HG03432 (cell line): ENCODE measurements around the gene AGAP9.
A peak's percentile ranks its signal among the peaks of the same experiment; 100 is the strongest.
"Not testable (repeated sequence)": the region's sequence is repeated elsewhere in the genome, so short reads cannot be mapped to it uniquely, and the experiment has no call there.

Experiments
- ATAC-seq: cut with Tn5 transposase; IDR thresholded peaks from one replicate; pipeline ENCODE4 v1.9.1; 2021; ENCODE audit warnings: mild to moderate bottlenecking, moderate library complexity; ENCODE audit not compliant: unreplicated experiment

The AGAP9 gene

GRCh38 chr10:47523475-47523874 is at the start of gene AGAP9:
Gene AGAP9, minus strand, starts transcription at chr10:47523638. Its CDS starts 112 bp downstream, at chr10:47523526.
- ATAC-seq: not testable (repeated sequence)

- ATAC-seq: not testable (repeated sequence)
These were observed 47.9 kb upstream of the AGAP9 start for GRCh38 chr10:47571138-47571912.

- ATAC-seq: not testable (repeated sequence)
These were observed 43.3 kb upstream of the AGAP9 start for GRCh38 chr10:47566757-47567156.

- not testable (repeated sequence) for ATAC-seq
These were observed 42.8 kb upstream of the AGAP9 start for GRCh38 chr10:47566108-47566699.

GRCh38 chr10:47565517-47565920 is 42.1 kb upstream of the AGAP9 start:
- not testable (repeated sequence) for ATAC-seq

GRCh38 chr10:47564953-47565352 is 41.5 kb upstream of the AGAP9 start:
- not testable (repeated sequence) for ATAC-seq

- ATAC-seq: not testable (repeated sequence)
These were observed 40.9 kb upstream of the AGAP9 start for GRCh38 chr10:47564318-47564717.

- not testable (repeated sequence) for ATAC-seq
These were observed 37.0 kb upstream of the AGAP9 start for GRCh38 chr10:47560452-47560851.

GRCh38 chr10:47559718-47560308 is 36.4 kb upstream of the AGAP9 start:
- not testable (repeated sequence) for ATAC-seq

- not testable (repeated sequence) for ATAC-seq
These were observed 34.7 kb upstream of the AGAP9 start for GRCh38 chr10:47558109-47558508.

- not testable (repeated sequence) for ATAC-seq
These were observed 34.2 kb upstream of the AGAP9 start for GRCh38 chr10:47557616-47558015.

- not testable (repeated sequence) for ATAC-seq
These were observed 31.9 kb upstream of the AGAP9 start for GRCh38 chr10:47555334-47555733.

- ATAC-seq: not testable (repeated sequence)
These were observed 31.1 kb upstream of the AGAP9 start for GRCh38 chr10:47554552-47554951.

GRCh38 chr10:47553860-47554247 is 30.4 kb upstream of the AGAP9 start:
- not testable (repeated sequence) for ATAC-seq

- ATAC-seq: peak; percentile 93
These were observed 29.9 kb upstream of the AGAP9 start for GRCh38 chr10:47553214-47553859.

GRCh38 chr10:47552719-47553118 is 29.3 kb upstream of the AGAP9 start:
- ATAC-seq: peak; percentile 48

- not testable (repeated sequence) for ATAC-seq
These were observed 23.8 kb upstream of the AGAP9 start for GRCh38 chr10:47547286-47547685.

- ATAC-seq: not testable (repeated sequence)
These were observed 13.0 kb upstream of the AGAP9 start for GRCh38 chr10:47536430-47536829.

- ATAC-seq: not testable (repeated sequence)
These were observed 21.1 kb downstream of the AGAP9 start for GRCh38 chr10:47502313-47502712.

- ATAC-seq: not testable (repeated sequence)
These were observed 29.2 kb downstream of the AGAP9 start for GRCh38 chr10:47494226-47494625.

- ATAC-seq: not testable (repeated sequence)
These were observed 31.8 kb downstream of the AGAP9 start, which contains the start of gene FAM25G for GRCh38 chr10:47491600-47491999. Gene FAM25G, minus strand, starts transcription at chr10:47491700. Its CDS starts 26 bp downstream, at chr10:47491674.
